SU-DHL-6 (cell line): ENCODE measurements around the gene NPC2.

Source experiments
- H2AFZ ChIP-seq: fragments of 200-600 bp; sonication (generic); 2 replicates; pipeline ENCODE4 v1.6.1; 2014; ENCODE audit warnings: low read depth, mild to moderate bottlenecking, moderate library complexity, mixed read lengths, antibody characterized with exemption, low read length; ENCODE audit not compliant: severe bottlenecking
- H3F3A ChIP-seq: fragments of 200-600 bp; shearing (Covaris generic); 2 replicates; pipeline ENCODE4 v1.6.0; 2016; ENCODE audit warnings: antibody characterized with exemption, mild to moderate bottlenecking; ENCODE audit not compliant: insufficient read depth
- H3K27ac ChIP-seq: fragments of 200-600 bp; sonication (generic); 2 replicates; pipeline ENCODE4 v1.5.1; 2016; ENCODE audit warnings: low read depth, mild to moderate bottlenecking, low read length, moderate library complexity, mixed read lengths
- H3K27me3 ChIP-seq: fragments of 200-600 bp; sonication (generic), shearing (Covaris generic); 2 replicates; pipeline ENCODE4 v1.6.0; 2014; ENCODE audit warnings: mild to moderate bottlenecking, low read length
- H3K36me3 ChIP-seq: fragments of 200-600 bp; sonication (generic); 2 replicates; pipeline ENCODE4 v1.6.1; 2014; ENCODE audit warnings: mild to moderate bottlenecking, low read length, mixed read lengths
- H3K4me2 ChIP-seq: fragments of 300-600, 200-600 bp; shearing (Covaris generic), sonication (generic); 2 replicates; pipeline ENCODE4 v1.6.0; 2014; ENCODE audit warnings: low read length, low read depth, mild to moderate bottlenecking; ENCODE audit not compliant: poor library complexity, severe bottlenecking
- H3K4me3 ChIP-seq: fragments of 200-600 bp; sonication (generic); 2 replicates; pipeline ENCODE4 v1.5.1; 2014; ENCODE audit warnings: antibody characterized with exemption, low read length, mild to moderate bottlenecking, mixed read lengths; ENCODE audit not compliant: insufficient read depth, poor library complexity, severe bottlenecking
- H3K79me2 ChIP-seq: fragments of 200-600 bp; sonication (generic); 2 replicates; pipeline ENCODE4 v1.6.1; 2014; ENCODE audit warnings: mild to moderate bottlenecking, low read length, moderate library complexity; ENCODE audit not compliant: insufficient read depth
- H3K9ac ChIP-seq: fragments of 200-600 bp; sonication (generic); 2 replicates; pipeline ENCODE4 v1.7.0; 2014; ENCODE audit warnings: mild to moderate bottlenecking, low read length
- H3K9me2 ChIP-seq: fragments of 200-600 bp; sonication (generic); replicated peaks from 2 replicates; pipeline ENCODE4 v1.6.1; 2014; ENCODE audit warnings: low read length; ENCODE audit not compliant: insufficient read depth
- H3K9me3 ChIP-seq: fragments of 200-600 bp; sonication (generic); 2 replicates; pipeline ENCODE4 v1.6.1; 2014; ENCODE audit warnings: low read length, mixed read lengths; ENCODE audit not compliant: insufficient read depth
- H4K20me1 ChIP-seq: fragments of 200-600 bp; sonication (generic); 2 replicates; pipeline ENCODE4 v1.6.1; 2014; ENCODE audit warnings: low read depth, mild to moderate bottlenecking, antibody characterized with exemption, low read length, moderate library complexity, mixed read lengths
- CTCF ChIP-seq: fragments of 200-600 bp; sonication (generic); IDR thresholded peaks from one replicate; pipeline ENCODE4 v1.5.1; 2017; ENCODE audit warnings: antibody characterized with exemption, mild to moderate bottlenecking, low read length, moderate library complexity; ENCODE audit not compliant: insufficient read depth, poor library complexity, severe bottlenecking
- EZH2phosphoT487 ChIP-seq: fragments of 200-600 bp; sonication (generic), shearing (Covaris generic); conservative IDR thresholded peaks from 2 replicates; pipeline ENCODE4 v1.6.1; 2018; ENCODE audit warnings: mild to moderate bottlenecking, antibody characterized with exemption, low read length, moderate library complexity, mixed read lengths

NPC2 gene

GRCh38 chr14:74488786-74489397 lies 4.2 kb downstream of the NPC2 start:
- Histone ChIP-seq H3K27ac (no peak overlapping the region), H2AFZ (no peak overlapping the region), H3K4me2 (no peak overlapping the region), H3K9ac (no peak overlapping the region), H3K79me2 (no peaks in the 10 kb centered on the region), H3K36me3 (no peaks in the 10 kb centered on the region), H3K4me3 (no peak overlapping the region), H3K27me3 (no peaks in the 10 kb centered on the region), H4K20me1 (no peaks in the 10 kb centered on the region), H3K9me3 (no peaks in the 10 kb centered on the region), H3K9me2 (no peaks in the 10 kb centered on the region), H3F3A (no peaks in the 10 kb centered on the region)
- no peak for TF ChIP-seq EZH2phosphoT487
- no peak for TF ChIP-seq CTCF

- Histone ChIP-seq H3K4me3 (no peak overlapping the region), H2AFZ (no peak overlapping the region), H3K4me2 (no peak overlapping the region), H3K9me3 (no peaks in the 10 kb centered on the region), H4K20me1 (no peaks in the 10 kb centered on the region), H3K9me2 (no peaks in the 10 kb centered on the region), H3F3A (no peaks in the 10 kb centered on the region), H3K27me3 (no peaks in the 10 kb centered on the region), H3K27ac (no peak overlapping the region), H3K36me3 (no peaks in the 10 kb centered on the region), H3K9ac (no peak overlapping the region), H3K79me2 (no peaks in the 10 kb centered on the region)
- TF ChIP-seq EZH2phosphoT487 (no peak), CTCF (no peak)
Measured at GRCh38 chr14:74486164-74486563, 6.9 kb downstream of the NPC2 start.

- Histone ChIP-seq H3K4me3 (no peak overlapping the region), H3K9me3 (no peaks in the 10 kb centered on the region), H3K9ac (no peak overlapping the region), H4K20me1 (no peaks in the 10 kb centered on the region), H3K4me2 (no peak overlapping the region), H3K27ac (no peak overlapping the region), H2AFZ (no peak overlapping the region), H3K9me2 (no peaks in the 10 kb centered on the region), H3K79me2 (no peaks in the 10 kb centered on the region), H3F3A (no peaks in the 10 kb centered on the region), H3K36me3 (no peaks in the 10 kb centered on the region), H3K27me3 (no peaks in the 10 kb centered on the region)
- TF ChIP-seq CTCF (no peak), EZH2phosphoT487 (no peak)
Measured at GRCh38 chr14:74483321-74483720, 9.8 kb downstream of the NPC2 start.

- H3K36me3 ChIP-seq = no peaks in the 10 kb centered on the region
- H3K9me3 ChIP-seq = no peaks in the 10 kb centered on the region
- no peak overlapping the region for H3K4me3 ChIP-seq
- no peak overlapping the region for H3K4me2 ChIP-seq
- no peaks in the 10 kb centered on the region for H3K27me3 ChIP-seq
- TF ChIP-seq EZH2phosphoT487 (no peak), CTCF (no peak)
- H4K20me1 ChIP-seq = no peaks in the 10 kb centered on the region
- no peaks in the 10 kb centered on the region for H3K79me2 ChIP-seq
- H3K27ac ChIP-seq = no peak overlapping the region
- H2AFZ ChIP-seq = no peak overlapping the region
- H3K9ac ChIP-seq = no peak overlapping the region
- no peaks in the 10 kb centered on the region for H3K9me2 ChIP-seq
- H3F3A ChIP-seq = no peaks in the 10 kb centered on the region
Measured at GRCh38 chr14:74482571-74482970, 10.5 kb downstream of the NPC2 start.
